HT-29 (cell line): ENCODE results near the gene LBR. TPM values are rescaled to one million over a fixed set of nuclear protein-coding genes. Genes with fewer than 3 reads are reported as not detected.

Source experiments
- DNase-seq: peaks from one replicate; pipeline ENCODE4 v3.0.0-alpha.2; 2015; ENCODE audit warnings: low spot score
- total RNA-seq: library from RNA; depleted of rRNA; stranded (reverse); fragments of >200 nt; shearing (Covaris generic); gene quantifications from 2 replicates; pipeline ENCODE4 v1.2.3, GENCODE V29; 2014

The LBR gene
- total RNA-seq, 1 experiment from 2014 or later, result 43.9 TPM

DNA sequence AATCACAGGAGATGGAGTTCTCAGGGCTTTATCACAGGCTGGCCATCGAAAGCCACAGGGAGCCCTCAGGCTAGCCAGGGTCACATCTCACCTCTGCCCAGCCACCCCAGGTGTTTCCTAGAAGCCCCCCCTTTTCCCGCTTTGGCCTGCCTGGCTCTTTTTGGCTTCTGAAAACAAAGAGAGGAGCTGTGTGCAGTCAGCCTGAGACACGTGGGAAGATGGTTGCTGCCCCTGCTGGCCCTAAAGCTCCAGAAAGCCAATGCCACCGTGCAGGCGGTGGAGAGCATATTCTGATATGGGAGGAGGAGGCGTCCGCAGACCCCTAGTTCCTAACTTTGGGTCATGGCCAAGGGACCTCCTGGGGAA lies 18.7 kb upstream of the LBR start:
- no peak for DNase-seq

GRCh38 chr1:225445639-225446594 lies 18.1 kb upstream of the LBR start:
- DNase-seq, result peak; percentile 68

GRCh38 chr1:225442123-225442505 lies 14.3 kb upstream of the LBR start:
- DNase-seq, result no peak

GRCh38 chr1:225441314-225442122 lies 13.7 kb upstream of the LBR start:
- peak; percentile 52 for DNase-seq

DNA sequence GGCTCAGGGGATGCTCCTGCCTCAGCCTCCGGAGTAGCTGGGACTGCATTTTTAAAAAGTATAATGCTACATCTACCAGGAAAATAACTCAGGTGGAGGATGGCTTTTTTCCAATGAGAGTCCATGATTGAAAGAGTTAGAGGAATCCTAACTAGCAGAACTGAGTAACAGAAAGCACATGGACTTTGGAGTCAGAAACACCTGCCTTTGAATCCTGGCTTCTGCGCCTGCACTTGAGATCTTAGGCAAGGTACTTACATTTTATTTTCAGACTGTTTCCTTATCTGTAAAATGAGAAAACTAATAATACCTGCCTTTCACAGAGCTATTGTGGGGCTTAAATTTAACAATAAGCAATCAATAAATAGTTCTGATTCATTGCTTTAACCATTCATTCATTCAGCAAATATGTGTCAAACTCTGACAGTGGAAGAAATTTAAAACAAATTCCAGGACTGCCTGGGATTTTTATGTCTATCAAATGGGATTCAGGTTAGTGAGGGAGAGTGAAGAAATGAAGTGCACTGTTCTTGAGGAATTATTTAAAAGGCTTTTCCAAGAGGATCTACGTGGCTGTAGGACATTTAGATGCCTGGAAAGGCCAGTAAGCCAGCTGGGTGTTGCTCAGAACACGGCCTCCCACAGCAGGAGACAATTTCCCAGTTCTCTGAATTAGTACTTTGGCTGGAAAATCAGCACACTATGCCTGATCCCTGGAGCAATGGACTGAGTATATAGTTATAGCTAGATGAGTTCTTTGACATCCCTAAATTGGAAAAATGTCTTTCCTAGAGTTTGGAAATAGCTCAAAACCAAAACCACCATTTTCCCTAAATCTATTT lies 12.8 kb upstream of the LBR start:
- no peak for DNase-seq

DNA sequence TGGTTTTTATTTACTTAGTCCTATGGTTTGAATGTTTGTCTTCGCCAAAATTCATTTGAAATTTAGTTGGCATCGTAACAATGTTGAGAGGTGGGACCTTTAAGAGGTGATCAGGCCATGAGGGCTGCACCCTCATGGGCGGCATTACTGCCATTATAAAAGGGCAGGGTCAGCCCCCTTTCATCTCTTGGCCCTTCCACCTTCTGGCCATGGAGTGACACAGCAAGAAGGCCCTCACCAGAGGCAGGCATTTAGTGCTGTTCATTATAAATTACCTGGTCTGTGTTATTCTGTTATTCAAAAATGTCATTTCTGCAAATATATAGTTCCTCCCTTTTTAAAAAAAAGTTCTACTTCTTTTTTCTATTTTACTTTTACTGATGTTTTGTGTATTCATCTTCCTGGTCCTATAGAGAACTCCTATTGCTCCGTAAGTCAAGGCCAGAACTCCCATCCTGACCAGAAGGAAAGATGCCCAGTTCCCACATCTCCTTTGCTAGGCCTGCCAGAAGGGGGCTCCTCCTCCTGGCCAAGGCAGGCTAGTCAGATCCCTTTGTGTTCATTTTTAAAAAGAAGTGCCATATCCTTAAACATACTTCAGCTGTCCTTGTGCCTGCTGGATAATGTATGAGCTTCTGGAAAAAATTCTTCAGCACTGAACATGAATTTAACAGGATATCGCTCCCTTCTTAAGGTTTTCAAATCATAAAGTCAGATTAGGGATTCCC lies 10.0 kb upstream of the LBR start:
- peak; percentile 45 for DNase-seq

- no peak for DNase-seq
Observed at GRCh38 chr1:225435957-225436392, 8.1 kb upstream of the LBR start.

GRCh38 chr1:225435487-225435886 lies 7.6 kb upstream of the LBR start:
- DNase-seq, result no peak

GRCh38 chr1:225435076-225435475 lies 7.2 kb upstream of the LBR start:
- no peak for DNase-seq

GRCh38 chr1:225434046-225434445 lies 6.2 kb upstream of the LBR start:
- DNase-seq, result no peak

DNA sequence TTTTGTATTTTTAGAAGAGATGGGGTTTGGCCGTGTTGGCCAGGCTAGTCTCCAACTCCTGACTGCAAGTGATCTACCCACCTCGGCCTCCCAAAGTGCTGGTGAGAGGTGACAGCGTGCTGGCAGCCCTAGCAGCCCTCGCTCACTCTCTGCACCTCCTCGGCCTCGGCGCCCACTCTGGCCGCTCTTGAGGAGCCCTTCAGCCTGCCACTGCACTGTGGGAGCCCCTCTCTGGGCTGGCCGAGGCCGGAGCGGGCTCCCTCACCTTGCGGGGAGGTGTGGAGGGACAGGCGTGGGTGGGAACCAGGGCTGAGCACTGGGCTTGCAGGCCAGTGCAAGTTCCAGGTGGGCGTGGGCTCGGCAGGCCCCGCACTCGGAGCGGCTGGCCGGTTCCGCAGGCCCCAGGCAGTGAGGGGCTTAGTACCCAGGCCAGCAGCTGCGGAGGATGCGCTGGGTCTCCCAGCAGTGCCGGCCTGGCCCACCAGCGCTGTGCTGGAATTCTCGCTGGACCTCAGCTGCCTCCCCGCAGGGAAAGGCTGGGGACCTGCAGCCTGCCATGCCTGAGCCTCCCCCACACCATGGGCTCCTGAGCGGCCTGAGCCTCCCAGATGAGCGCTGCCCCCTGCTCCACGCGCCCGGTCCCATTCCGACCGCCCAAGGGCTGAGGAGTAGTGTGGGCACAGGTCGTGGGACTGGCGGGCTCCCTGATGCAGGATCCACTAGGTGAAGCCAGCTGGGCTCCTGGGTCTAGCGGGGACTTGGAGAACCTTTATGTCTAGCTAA lies 3.4 kb upstream of the LBR start:
- no peak for DNase-seq

DNA sequence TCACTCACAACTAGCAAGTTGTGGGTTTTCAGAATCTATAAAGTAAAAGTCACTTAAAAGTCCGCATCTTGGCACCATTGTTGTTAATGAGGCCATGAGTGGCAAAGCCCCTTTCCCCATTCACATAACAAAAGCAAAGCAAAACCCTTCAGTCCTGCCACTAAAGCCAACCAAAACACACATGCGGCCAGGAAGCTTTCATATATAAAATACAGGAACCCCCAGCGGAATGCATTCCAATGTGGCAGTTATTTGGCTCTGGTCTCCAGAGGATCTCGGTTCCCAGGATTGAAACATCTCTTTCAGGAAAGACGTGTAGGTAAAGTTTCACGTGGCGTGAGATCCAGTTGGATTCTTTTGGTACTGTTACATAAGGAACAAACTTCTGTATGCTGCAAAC lies 2.5 kb upstream of the LBR start:
- DNase-seq, result no peak

DNA sequence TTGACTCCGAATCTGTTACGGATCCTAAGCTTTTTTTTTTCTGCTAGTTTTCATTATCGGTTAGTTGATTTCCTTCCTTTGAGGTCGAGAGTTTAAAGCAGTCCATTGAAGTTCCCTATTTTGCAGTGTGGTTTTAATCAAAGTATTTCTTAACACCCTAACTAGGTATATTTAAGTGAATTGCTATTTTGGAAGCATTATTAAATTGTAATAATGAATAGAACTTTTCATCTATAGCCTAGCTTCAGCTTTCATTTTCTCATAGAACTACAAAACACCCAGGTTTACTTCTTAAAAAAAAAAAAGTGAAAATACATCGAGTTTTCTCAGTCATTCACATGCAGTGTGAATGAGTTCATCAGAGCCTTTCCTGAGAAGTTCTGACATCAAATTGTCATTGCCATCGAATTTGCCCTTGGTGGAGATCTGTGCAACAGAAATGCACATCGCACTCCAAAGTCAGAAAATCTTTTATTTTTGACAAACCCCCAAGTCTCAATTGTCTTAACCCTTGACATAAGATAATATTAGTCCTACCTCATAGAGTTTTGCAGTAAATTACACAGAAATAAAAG lies 1.1 kb upstream of the LBR start:
- peak; percentile 72 for DNase-seq

GRCh38 chr1:225428068-225428880 lies 436 bp upstream of the LBR start:
- DNase-seq, result peak; percentile 92

GRCh38 chr1:225426395-225427234 lies 1.2 kb downstream of the LBR start:
- DNase-seq, result peak; percentile 46

- no peak for DNase-seq
Observed at GRCh38 chr1:225425201-225425786, 2.5 kb downstream of the LBR start.

GRCh38 chr1:225424562-225425200 lies 3.2 kb downstream of the LBR start:
- DNase-seq, result no peak
